Glutamatergic neuron (in vitro differentiated cells): Measurements from ENCODE around the gene LGR6. TPM values are rescaled to one million over a fixed set of nuclear protein-coding genes. Genes with fewer than 3 reads are reported as not detected.

Experiments used
- DNase-seq: peaks from one replicate; pipeline ENCODE4 v3.0.0; 2022
- H3K27ac Mint-ChIP-seq: one replicate; pipeline ENCODE4 v1.8.0; 2020; ENCODE audit warnings: mild to moderate bottlenecking, mixed read lengths, inconsistent platforms; ENCODE audit not compliant: unreplicated experiment
- H3K27me3 Mint-ChIP-seq: one replicate; pipeline ENCODE4 v1.8.0; 2020; ENCODE audit warnings: mild to moderate bottlenecking, moderate library complexity, mixed read lengths, inconsistent platforms; ENCODE audit not compliant: unreplicated experiment
- H3K36me3 Mint-ChIP-seq: one replicate; pipeline ENCODE4 v1.8.0; 2020; ENCODE audit warnings: mild to moderate bottlenecking, mixed read lengths, inconsistent platforms; ENCODE audit not compliant: unreplicated experiment
- H3K4me1 Mint-ChIP-seq: one replicate; pipeline ENCODE4 v1.8.0; 2020; ENCODE audit warnings: mild to moderate bottlenecking, low read depth, mixed read lengths, inconsistent platforms; ENCODE audit not compliant: unreplicated experiment
- H3K4me3 Mint-ChIP-seq: one replicate; pipeline ENCODE4 v1.8.0; 2020; ENCODE audit warnings: mild to moderate bottlenecking, mixed read lengths, inconsistent platforms; ENCODE audit not compliant: unreplicated experiment
- H3K9me3 Mint-ChIP-seq: one replicate; pipeline ENCODE4 v1.8.0; 2020; ENCODE audit warnings: mild to moderate bottlenecking, moderate library complexity, mixed read lengths, inconsistent platforms; ENCODE audit not compliant: unreplicated experiment
- CTCF ChIP-seq: fragments of 200-600 bp; sonication (generic); IDR thresholded peaks from one replicate; pipeline ENCODE4 v1.5.0; 2021; ENCODE audit not compliant: partially characterized antibody, unreplicated experiment
- total RNA-seq: library from RNA; stranded (reverse); fragmentation: NEBNext Ultra II Directional; extraction: Animal tissue kit (Norgen Biotek cat#: 25700); gene quantifications from one replicate; pipeline ENCODE4 v1.2.1, GENCODE V29; 2021; ENCODE audit not compliant: unreplicated experiment

The LGR6 gene
- total RNA-seq, 1 donor from 2014 or later = 0.37 TPM

GRCh38 chr1:202291001-202291400, 97.4 kb downstream of the LGR6 start:
- no peak for DNase-seq
- H3K36me3 Mint-ChIP-seq = no peaks in the 10 kb centered on the region
- no peak overlapping the region for H3K27ac Mint-ChIP-seq
- TF ChIP-seq CTCF = no peak
- H3K27me3 Mint-ChIP-seq = peaks cover 3% of the 10 kb centered on the region
- H3K4me3 Mint-ChIP-seq = no peak overlapping the region
- no peaks in the 10 kb centered on the region for H3K9me3 Mint-ChIP-seq
- H3K4me1 Mint-ChIP-seq = no peaks in the 10 kb centered on the region

- no peaks in the 10 kb centered on the region for H3K9me3 Mint-ChIP-seq
- no peak for TF ChIP-seq CTCF
- H3K27me3 Mint-ChIP-seq = peaks cover 3% of the 10 kb centered on the region
- no peaks in the 10 kb centered on the region for H3K36me3 Mint-ChIP-seq
- no peaks in the 10 kb centered on the region for H3K4me1 Mint-ChIP-seq
- H3K4me3 Mint-ChIP-seq = no peak overlapping the region
- no peak overlapping the region for H3K27ac Mint-ChIP-seq
- DNase-seq = no peak
Observed at GRCh38 chr1:202291961-202292712, 98.5 kb downstream of the LGR6 start.

GRCh38 chr1:202292773-202293172, 99.2 kb downstream of the LGR6 start:
- H3K36me3 Mint-ChIP-seq = no peaks in the 10 kb centered on the region
- no peaks in the 10 kb centered on the region for H3K9me3 Mint-ChIP-seq
- no peak for TF ChIP-seq CTCF
- no peak overlapping the region for H3K27ac Mint-ChIP-seq
- no peak for DNase-seq
- H3K27me3 Mint-ChIP-seq = peaks cover 3% of the 10 kb centered on the region
- no peak overlapping the region for H3K4me3 Mint-ChIP-seq
- H3K4me1 Mint-ChIP-seq = no peaks in the 10 kb centered on the region

GRCh38 chr1:202293569-202293968, 100.0 kb downstream of the LGR6 start:
- no peak overlapping the region for H3K4me3 Mint-ChIP-seq
- no peaks in the 10 kb centered on the region for H3K27me3 Mint-ChIP-seq
- no peaks in the 10 kb centered on the region for H3K9me3 Mint-ChIP-seq
- no peak overlapping the region for H3K27ac Mint-ChIP-seq
- no peaks in the 10 kb centered on the region for H3K36me3 Mint-ChIP-seq
- TF ChIP-seq CTCF = no peak
- no peak for DNase-seq
- H3K4me1 Mint-ChIP-seq = no peaks in the 10 kb centered on the region

GRCh38 chr1:202302166-202302565, 108.6 kb downstream of the LGR6 start:
- Mint-ChIP-seq H3K9me3 (peaks cover 3% of the 10 kb centered on the region), H3K27ac (no peak overlapping the region), H3K27me3 (peaks cover 5% of the 10 kb centered on the region), H3K36me3 (no peaks in the 10 kb centered on the region), H3K4me1 (no peaks in the 10 kb centered on the region), H3K4me3 (no peak overlapping the region)
- no peak for TF ChIP-seq CTCF
- DNase-seq = no peak
